Activated B cell treated with CpG ODN at 0.5 μM for 24 hours (primary cell): Measurements from ENCODE around the gene CEP76. TPM values are rescaled to one million over a fixed set of nuclear protein-coding genes. Genes with fewer than 3 reads are reported as not detected.

ENCODE experiments used
- ATAC-seq: fragments of 200-7000 bp; cut with Tn5 transposase; one replicate; pipeline ENCODE4 v1.10.0; 2021; ENCODE audit warnings: low read depth, mild to moderate bottlenecking, moderate library complexity
- CTCF ChIA-PET: fragments of 350-600 bp; sonication (Branson Sonifier 250); formaldehyde crosslinking; loops from one replicate; lab custom pipeline; 2021; ENCODE audit warnings: antibody characterized with exemption; lab: Charles Lee
- POLR2A ChIA-PET: fragments of 350-600 bp; sonication (Branson Sonifier 250); formaldehyde crosslinking; loops from one replicate; lab custom pipeline; 2021; ENCODE audit warnings: antibody characterized with exemption; lab: Charles Lee
- DNase-seq: peaks from one replicate; pipeline ENCODE4 v3.0.0; 2022
- H3K27ac Mint-ChIP-seq: one replicate; pipeline ENCODE4 v1.8.0; 2020; ENCODE audit warnings: mixed read lengths
- H3K27me3 Mint-ChIP-seq: one replicate; pipeline ENCODE4 v1.8.0; 2021; ENCODE audit warnings: mixed read lengths
- H3K36me3 Mint-ChIP-seq: one replicate; pipeline ENCODE4 v1.8.0; 2021; ENCODE audit warnings: low read depth, mixed read lengths
- H3K4me1 Mint-ChIP-seq: one replicate; pipeline ENCODE4 v1.8.0; 2021; ENCODE audit warnings: mixed read lengths
- H3K4me3 Mint-ChIP-seq: one replicate; pipeline ENCODE4 v1.8.0; 2020; ENCODE audit warnings: mild to moderate bottlenecking, mixed read lengths
- H3K9me3 Mint-ChIP-seq: one replicate; pipeline ENCODE4 v1.8.0; 2020; ENCODE audit warnings: mixed read lengths
- intact Hi-C: fragments of 100-400 bp; cut with micrococcal nuclease; formaldehyde crosslinking; loops from one replicate; pipeline ENCODE4 v1.15.1; 2024
- total RNA-seq: library from RNA; stranded (reverse); gene quantifications from 2 replicates; pipeline ENCODE4 v1.2.3, GENCODE V29; 2022
- TF ChIP-seq, protein P1 (sequence below): fragments of 200-600 bp; IDR thresholded peaks from one replicate; pipeline ENCODE4 v1.8.0; 2022; ENCODE audit warnings: antibody characterized with exemption, mild to moderate bottlenecking

The CEP76 gene
- total RNA-seq, 1 donor from 2014 or later: 6.9 TPM

GRCh38 chr18:12745095-12745795 lies 42.7 kb upstream of the CEP76 start:
- no peak for DNase-seq
- ChIA-PET CTCF (interaction anchor here (0.8 to 5.3 kb wide), 8 partner anchors 18 to 414 kb away, joined by 3 to 47 read pairs (median 8); no protein-coding TSS in a partner anchor), POLR2A (no interaction called here)
- intact Hi-C loops: no loop called here
- no peak overlapping the region for H3K27ac Mint-ChIP-seq
- H3K27me3 Mint-ChIP-seq: peaks cover 15% of the 10 kb centered on the region
- peaks cover 11% of the 10 kb centered on the region for H3K4me1 Mint-ChIP-seq
- H3K9me3 Mint-ChIP-seq: no peaks in the 10 kb centered on the region
- ATAC-seq: no peak
- H3K36me3 Mint-ChIP-seq: no peaks in the 10 kb centered on the region
- H3K4me3 Mint-ChIP-seq: no peak overlapping the region
- TF ChIP-seq, protein P1, sequence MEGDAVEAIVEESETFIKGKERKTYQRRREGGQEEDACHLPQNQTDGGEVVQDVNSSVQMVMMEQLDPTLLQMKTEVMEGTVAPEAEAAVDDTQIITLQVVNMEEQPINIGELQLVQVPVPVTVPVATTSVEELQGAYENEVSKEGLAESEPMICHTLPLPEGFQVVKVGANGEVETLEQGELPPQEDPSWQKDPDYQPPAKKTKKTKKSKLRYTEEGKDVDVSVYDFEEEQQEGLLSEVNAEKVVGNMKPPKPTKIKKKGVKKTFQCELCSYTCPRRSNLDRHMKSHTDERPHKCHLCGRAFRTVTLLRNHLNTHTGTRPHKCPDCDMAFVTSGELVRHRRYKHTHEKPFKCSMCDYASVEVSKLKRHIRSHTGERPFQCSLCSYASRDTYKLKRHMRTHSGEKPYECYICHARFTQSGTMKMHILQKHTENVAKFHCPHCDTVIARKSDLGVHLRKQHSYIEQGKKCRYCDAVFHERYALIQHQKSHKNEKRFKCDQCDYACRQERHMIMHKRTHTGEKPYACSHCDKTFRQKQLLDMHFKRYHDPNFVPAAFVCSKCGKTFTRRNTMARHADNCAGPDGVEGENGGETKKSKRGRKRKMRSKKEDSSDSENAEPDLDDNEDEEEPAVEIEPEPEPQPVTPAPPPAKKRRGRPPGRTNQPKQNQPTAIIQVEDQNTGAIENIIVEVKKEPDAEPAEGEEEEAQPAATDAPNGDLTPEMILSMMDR: no peak

DNA sequence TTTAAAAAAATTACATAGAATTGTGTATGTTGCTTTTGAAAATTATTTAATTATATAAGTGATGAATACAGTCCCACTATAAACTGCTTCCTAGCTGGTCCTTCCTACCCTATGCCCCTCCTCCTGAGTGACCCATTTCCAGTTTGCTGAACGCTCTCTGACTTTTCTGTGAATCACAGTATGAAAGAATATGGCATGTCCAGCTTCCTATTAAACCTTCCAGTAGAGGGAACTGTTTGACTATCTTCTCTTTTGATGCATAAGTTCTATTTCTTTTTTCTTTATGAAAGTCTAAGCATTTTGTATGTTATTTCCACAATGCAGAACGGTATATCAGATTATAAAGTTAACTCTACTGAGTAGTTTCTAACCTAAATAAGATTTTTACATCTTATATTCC lies 41.6 kb upstream of the CEP76 start:
- Mint-ChIP-seq H3K4me3 (no peak overlapping the region), H3K9me3 (no peaks in the 10 kb centered on the region), H3K27ac (no peak overlapping the region), H3K36me3 (no peaks in the 10 kb centered on the region), H3K4me1 (no peaks in the 10 kb centered on the region), H3K27me3 (peaks cover 7% of the 10 kb centered on the region)
- ChIA-PET POLR2A (no interaction called here), CTCF (interaction anchor here (1.4 to 5.3 kb wide), 7 partner anchors 20 to 415 kb away, joined by 5 to 47 read pairs (median 9); no protein-coding TSS in a partner anchor)
- TF ChIP-seq, protein P1: no peak
- intact Hi-C loops: loop anchor here (1.0 to 5.0 kb wide), 4 partner anchors 17 to 413 kb away; no protein-coding TSS in a partner anchor
- DNase-seq (no peak), ATAC-seq (peak; percentile 47)

DNA sequence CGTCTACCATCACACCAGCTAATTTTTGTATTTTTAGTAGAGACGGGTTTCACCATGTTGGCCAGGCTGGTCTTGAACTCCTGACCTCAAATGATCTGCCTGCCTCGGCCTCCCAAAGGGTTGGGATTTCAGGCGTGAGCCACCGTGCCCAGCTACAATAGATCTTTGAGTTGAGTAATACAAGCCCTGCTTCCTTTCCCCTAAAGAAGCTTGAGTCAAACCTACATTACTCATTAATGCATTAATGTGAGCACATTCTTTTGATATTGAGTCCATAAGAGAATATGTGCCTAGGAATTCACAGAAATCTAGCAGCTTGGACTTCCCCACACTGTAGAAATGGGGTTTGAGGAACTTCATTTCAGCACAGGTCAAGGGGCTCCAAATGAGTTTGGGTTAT lies 39.9 kb upstream of the CEP76 start:
- intact Hi-C loops: loop anchor here (5.0 kb wide), 1 partner anchor 415 kb away; no protein-coding TSS in a partner anchor
- Mint-ChIP-seq H3K27me3 (peaks cover 3% of the 10 kb centered on the region), H3K9me3 (no peaks in the 10 kb centered on the region), H3K36me3 (no peaks in the 10 kb centered on the region), H3K4me3 (no peak overlapping the region), H3K4me1 (no peaks in the 10 kb centered on the region), H3K27ac (no peak overlapping the region)
- POLR2A ChIA-PET: interaction anchor here (0.7 kb wide), 1 partner anchor 75 kb away, joined by 3 read pairs; no protein-coding TSS in a partner anchor
- ATAC-seq (no peak), DNase-seq (no peak)
- TF ChIP-seq, protein P1: no peak
- CTCF ChIA-PET: interaction anchor here (0.7 to 5.3 kb wide), 3 partner anchors 15 to 416 kb away, joined by 3 to 47 read pairs (median 3); no protein-coding TSS in a partner anchor

GRCh38 chr18:12741351-12741750 lies 38.8 kb upstream of the CEP76 start:
- Mint-ChIP-seq H3K9me3 (no peaks in the 10 kb centered on the region), H3K27me3 (peaks cover 3% of the 10 kb centered on the region), H3K4me3 (no peak overlapping the region), H3K36me3 (no peaks in the 10 kb centered on the region), H3K4me1 (no peaks in the 10 kb centered on the region), H3K27ac (no peak overlapping the region)
- ATAC-seq (no peak), DNase-seq (no peak)
- TF ChIP-seq, protein P1: no peak
- intact Hi-C loops: loop anchor here (5.0 kb wide), 1 partner anchor 416 kb away; no protein-coding TSS in a partner anchor
- POLR2A ChIA-PET: no interaction called here
- CTCF ChIA-PET: interaction anchor here (1.0 kb wide), 1 partner anchor 14 kb away, joined by 3 read pairs; no protein-coding TSS in a partner anchor

DNA sequence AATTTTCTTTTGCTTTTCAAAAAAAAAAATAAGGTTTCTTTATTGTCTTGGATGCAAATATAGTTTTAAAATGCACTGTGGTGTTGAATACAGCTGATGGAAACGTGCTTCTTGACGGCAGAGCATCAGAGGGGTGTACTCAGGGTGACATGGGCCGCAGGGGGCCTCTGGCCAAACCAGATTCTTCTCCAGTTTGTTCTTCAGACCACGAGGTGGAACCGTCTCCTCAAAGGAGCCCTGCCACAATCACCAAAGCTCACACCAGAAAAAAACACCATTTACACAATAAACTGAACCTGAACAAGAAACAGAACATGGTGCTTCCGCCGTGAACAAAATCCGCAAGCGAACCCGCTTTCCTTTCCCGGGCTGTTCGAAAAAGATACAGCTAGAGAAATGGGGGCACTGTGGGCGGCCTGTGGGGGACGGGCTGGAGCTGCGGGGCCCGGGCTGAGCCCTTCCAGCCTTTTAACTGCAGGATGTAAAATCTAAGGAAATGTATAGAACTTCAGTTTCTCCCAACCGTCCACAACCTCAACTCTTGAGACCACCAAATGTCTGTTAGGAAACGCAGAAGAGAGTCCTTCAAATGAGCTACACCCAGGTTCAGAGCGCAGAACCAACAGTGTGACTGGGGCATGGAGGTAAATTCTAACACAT lies 34.9 kb upstream of the CEP76 start:
- Mint-ChIP-seq H3K9me3 (no peaks in the 10 kb centered on the region), H3K36me3 (no peaks in the 10 kb centered on the region), H3K27me3 (peaks cover 2% of the 10 kb centered on the region), H3K4me1 (no peaks in the 10 kb centered on the region), H3K4me3 (no peak overlapping the region), H3K27ac (no peak overlapping the region)
- intact Hi-C loops: no loop called here
- TF ChIP-seq, protein P1: no peak
- DNase-seq (no peak), ATAC-seq (no peak)
- ChIA-PET CTCF (no interaction called here), POLR2A (no interaction called here)
